AG10803 (cell line): Measurements from ENCODE around the gene SDF2L1.
A peak's percentile ranks its signal among the peaks of the same experiment; 100 is the strongest.

Experiments
- DNase-seq: peaks from one replicate; pipeline ENCODE4 v3.0.0; 2010; ENCODE audit warnings: low read depth
- H3K4me3 ChIP-seq: 2 replicates; pipeline ENCODE4 v1.5.1; 2011; ENCODE audit warnings: mild to moderate bottlenecking, low read length, control low read depth
- TF ChIP-seq, protein P1 (sequence below): conservative IDR thresholded peaks from 2 replicates; pipeline ENCODE4 v1.5.1; 2011; ENCODE audit warnings: mild to moderate bottlenecking, low read length, control low read depth, inconsistent platforms

The SDF2L1 gene

DNA sequence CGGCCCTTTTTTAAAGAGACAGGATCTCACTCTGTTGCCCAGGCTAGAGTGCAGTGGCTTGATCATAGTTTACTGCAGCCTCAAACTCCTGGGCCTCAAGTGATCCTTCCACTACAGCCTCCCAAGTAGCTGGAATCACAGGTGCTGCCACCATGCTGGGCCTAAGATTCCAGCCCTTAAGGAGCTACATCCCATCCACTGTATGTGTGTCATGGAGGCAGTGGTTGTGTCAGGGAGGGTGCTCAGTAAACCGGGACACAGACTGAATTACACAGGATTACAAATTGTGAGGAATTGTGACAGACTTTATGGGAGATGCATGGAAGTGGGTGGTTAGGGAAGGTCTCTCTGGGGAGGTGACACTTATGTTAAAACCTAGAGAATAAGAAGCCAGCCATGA lies 21.6 kb downstream of the SDF2L1 start:
- TF ChIP-seq, protein P1, sequence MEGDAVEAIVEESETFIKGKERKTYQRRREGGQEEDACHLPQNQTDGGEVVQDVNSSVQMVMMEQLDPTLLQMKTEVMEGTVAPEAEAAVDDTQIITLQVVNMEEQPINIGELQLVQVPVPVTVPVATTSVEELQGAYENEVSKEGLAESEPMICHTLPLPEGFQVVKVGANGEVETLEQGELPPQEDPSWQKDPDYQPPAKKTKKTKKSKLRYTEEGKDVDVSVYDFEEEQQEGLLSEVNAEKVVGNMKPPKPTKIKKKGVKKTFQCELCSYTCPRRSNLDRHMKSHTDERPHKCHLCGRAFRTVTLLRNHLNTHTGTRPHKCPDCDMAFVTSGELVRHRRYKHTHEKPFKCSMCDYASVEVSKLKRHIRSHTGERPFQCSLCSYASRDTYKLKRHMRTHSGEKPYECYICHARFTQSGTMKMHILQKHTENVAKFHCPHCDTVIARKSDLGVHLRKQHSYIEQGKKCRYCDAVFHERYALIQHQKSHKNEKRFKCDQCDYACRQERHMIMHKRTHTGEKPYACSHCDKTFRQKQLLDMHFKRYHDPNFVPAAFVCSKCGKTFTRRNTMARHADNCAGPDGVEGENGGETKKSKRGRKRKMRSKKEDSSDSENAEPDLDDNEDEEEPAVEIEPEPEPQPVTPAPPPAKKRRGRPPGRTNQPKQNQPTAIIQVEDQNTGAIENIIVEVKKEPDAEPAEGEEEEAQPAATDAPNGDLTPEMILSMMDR, result no peak
- DNase-seq, result no peak
- H3K4me3 ChIP-seq, result no peak overlapping the region

DNA sequence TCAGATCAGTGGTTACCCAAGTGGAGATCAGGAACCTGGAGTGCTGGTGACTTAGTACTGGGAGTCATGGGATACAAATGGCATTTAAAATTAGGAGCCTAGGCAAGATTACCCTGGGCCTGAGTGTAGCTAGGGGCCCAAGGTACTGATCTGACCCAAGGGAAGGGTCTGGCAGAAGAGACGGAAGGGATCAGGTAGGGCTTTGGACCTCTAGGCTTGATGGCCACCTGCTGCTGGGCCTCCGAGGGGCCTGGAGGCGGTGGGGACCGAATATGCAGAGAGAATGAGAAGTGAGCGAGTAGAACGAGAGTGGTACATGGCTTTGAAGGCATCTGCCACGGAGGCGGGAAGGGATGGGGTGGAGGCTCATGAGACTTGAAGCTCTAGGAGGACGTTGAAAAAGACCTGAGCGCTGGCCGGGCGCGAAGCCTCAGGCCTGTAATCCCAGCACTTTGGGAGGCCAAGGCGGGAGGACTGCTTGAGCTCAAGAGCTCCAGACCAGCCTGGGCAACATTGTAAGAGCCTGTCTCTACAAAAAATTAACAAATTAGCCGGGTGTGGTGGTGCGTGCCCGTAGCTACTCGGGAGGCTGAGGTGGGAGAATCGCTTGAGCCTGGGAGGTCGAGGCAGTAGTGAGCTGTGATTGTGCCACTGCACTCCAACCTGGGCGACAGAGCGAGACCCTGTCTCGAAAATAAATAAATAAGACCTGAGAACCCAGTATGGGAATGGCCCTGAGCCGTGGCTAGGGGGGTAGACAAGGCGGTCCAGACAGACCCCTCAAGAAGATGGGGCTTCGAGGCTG lies 23.1 kb downstream of the SDF2L1 start:
- no peak for DNase-seq
- TF ChIP-seq, protein P1, result no peak
- H3K4me3 ChIP-seq, result peak overlapping the region; percentile 88

DNA sequence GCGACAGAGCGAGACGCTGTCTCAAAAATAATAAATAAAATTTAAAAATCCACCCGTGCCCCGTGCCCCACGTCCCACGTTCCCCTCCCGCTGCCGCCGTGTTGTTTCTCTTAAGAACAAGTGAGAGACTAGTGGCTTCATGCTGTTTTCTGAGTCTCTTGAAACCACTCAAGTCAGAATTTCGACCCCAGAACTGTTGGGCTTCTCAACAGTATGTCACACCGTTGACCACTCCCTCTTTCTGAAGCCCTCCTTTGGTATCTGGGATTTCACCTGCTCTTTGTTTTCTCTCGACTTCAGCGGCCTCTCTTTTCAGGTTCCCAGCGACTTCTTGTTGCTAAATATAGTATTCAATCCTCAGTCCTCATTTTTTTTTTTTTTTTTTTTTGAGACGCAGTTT lies 24.7 kb downstream of the SDF2L1 start:
- H3K4me3 ChIP-seq, result peak overlapping the region; percentile 88
- TF ChIP-seq, protein P1, result no peak
- DNase-seq, result no peak

DNA sequence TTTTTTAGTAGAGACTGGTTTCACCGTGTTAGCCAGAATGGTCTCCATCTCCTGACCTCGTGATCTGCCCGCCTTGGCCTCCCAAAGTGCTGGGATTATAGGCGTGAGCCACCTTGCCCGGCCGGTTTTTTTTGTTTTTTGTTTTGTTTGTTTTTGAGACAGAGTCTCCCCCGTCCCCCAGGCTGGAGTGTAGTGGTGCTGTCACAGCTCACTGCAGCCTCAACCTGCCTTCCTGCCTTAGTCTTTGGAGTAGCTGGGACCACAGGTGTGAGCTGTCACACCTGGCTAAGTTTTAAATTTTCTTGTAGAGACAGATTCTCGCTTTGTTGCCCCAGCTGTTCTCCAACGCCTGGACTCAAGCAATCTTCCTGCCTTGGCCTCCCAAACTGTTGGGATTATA lies 26.9 kb downstream of the SDF2L1 start:
- TF ChIP-seq, protein P1, result no peak
- no peak overlapping the region for H3K4me3 ChIP-seq
- no peak for DNase-seq

DNA sequence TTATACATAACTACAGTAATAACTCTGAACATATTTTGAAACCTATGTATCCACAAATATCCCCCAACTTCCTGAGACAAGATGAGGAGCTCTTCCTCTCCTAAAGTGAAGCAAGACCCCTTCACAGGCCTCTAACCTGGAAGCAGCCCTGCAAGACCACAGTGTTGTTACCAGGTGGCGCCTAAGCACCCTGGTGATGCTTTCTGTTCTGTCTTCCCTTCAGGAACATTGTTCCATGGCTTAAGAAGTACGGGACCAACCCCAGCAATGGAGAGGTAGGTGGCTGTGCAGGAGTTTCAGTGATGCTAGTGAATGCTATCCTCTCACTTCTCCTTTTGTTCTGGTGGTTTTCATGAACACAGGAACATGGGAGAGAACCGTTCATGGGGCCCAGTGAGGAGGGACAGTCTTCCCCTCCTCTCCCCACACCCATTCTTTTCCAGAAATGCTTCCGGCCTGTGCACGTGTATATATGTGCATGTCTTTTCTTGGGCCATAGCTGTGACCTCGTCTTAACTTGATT lies 30.1 kb downstream of the SDF2L1 start:
- TF ChIP-seq, protein P1, result no peak
- no peak overlapping the region for H3K4me3 ChIP-seq
- DNase-seq, result no peak

DNA sequence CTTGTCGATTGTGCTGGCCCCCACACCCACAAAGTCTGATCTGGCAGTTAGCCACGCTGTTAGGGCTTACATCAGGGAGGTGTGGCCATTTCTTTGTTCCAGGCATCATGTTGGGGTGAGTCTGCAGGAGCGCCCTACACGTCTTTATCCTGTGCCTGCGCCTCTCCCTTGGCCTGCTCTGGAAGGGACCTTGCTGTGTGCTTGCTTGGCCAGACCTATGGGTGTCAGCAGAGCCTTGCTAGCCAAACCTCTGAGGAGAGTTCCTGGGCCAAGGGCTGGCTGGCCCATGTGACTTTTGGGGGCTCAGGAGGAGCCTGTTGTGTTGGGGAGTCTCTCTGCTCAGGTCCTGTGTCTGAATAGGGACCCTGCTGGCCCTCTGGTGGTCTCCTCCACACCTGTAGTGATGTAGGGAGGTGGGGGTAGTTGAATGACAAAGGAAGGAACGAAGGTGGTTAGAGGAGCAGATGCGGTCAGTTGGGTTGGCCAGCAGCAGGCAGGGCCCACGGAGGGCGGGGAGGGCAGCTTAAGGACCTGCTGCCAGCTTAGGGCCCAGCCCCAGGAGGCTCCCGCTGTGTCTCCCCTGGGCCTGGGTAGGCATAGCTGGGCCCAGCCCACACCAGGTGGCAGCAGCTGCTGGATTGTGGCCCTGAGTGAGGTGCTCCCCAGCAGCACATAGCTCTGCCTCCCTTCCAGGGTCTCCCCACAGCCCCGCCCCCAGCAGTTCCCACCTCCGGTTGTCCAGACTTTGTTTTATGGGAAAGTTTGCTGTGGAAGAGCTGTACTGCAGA lies 31.6 kb downstream of the SDF2L1 start:
- TF ChIP-seq, protein P1, result no peak
- no peak for DNase-seq

More for the DNA sequence above, 31.6 kb downstream of the SDF2L1 start:
- H3K4me3 ChIP-seq, result no peak overlapping the region
